ENCODE measurements around the gene ZBED3.
"Not testable (repeated sequence)": the region's sequence is repeated elsewhere in the genome, so short reads cannot be mapped to it uniquely, and the experiment has no call there.

ZBED3 gene

GRCh38 chr5:77087484-77088261 is 588 bp upstream of the ZBED3 start:
- Mint-ChIP-seq H3K36me3 (ENCODE audit: low read depth) (peaks cover 15% of the 10 kb centered on the region), H3K27me3 (no peaks in the 10 kb centered on the region), H3K4me1 (ENCODE audit: low read depth) (peaks cover 27% of the 10 kb centered on the region), H3K9me3 (no peaks in the 10 kb centered on the region), H3K4me3 (peak overlapping the region; percentile 89), H3K27ac (peak overlapping the region; percentile 81)

GRCh38 chr5:77086368-77086688 is 757 bp downstream of the ZBED3 start:
- H3K27ac Mint-ChIP-seq, result peak overlapping the region; percentile 96

GRCh38 chr5:77083088-77083487 is 4.0 kb downstream of the ZBED3 start:
- H3K4me1 Mint-ChIP-seq (ENCODE audit: low read depth), result peaks cover 24% of the 10 kb centered on the region
- no peaks in the 10 kb centered on the region for H3K27me3 Mint-ChIP-seq
- no peak overlapping the region for H3K27ac Mint-ChIP-seq
- no peaks in the 10 kb centered on the region for H3K9me3 Mint-ChIP-seq
- H3K4me3 Mint-ChIP-seq, result no peak overlapping the region
- peaks cover 24% of the 10 kb centered on the region for H3K36me3 Mint-ChIP-seq (ENCODE audit: low read depth)

More at GRCh38 chr5:77086368-77086688, 757 bp downstream of the ZBED3 start:
- peaks cover 27% of the 10 kb centered on the region for H3K4me1 Mint-ChIP-seq (ENCODE audit: low read depth)
- H3K36me3 Mint-ChIP-seq (ENCODE audit: low read depth), result peaks cover 20% of the 10 kb centered on the region
- H3K4me3 Mint-ChIP-seq, result peak overlapping the region; percentile 89
- H3K9me3 Mint-ChIP-seq, result no peaks in the 10 kb centered on the region
- no peaks in the 10 kb centered on the region for H3K27me3 Mint-ChIP-seq

- no peak overlapping the region for H3K27ac Mint-ChIP-seq
These were observed 4.8 kb downstream of the ZBED3 start for GRCh38 chr5:77082280-77082679.

GRCh38 chr5:77080905-77081304 is 6.2 kb downstream of the ZBED3 start:
- H3K27me3 Mint-ChIP-seq, result no peaks in the 10 kb centered on the region
- H3K27ac Mint-ChIP-seq, result no peak overlapping the region
- peaks cover 28% of the 10 kb centered on the region for H3K36me3 Mint-ChIP-seq (ENCODE audit: low read depth)
- no peak overlapping the region for H3K4me3 Mint-ChIP-seq
- no peaks in the 10 kb centered on the region for H3K9me3 Mint-ChIP-seq
- peaks cover 18% of the 10 kb centered on the region for H3K4me1 Mint-ChIP-seq (ENCODE audit: low read depth)

More at GRCh38 chr5:77082280-77082679, 4.8 kb downstream of the ZBED3 start:
- no peaks in the 10 kb centered on the region for H3K9me3 Mint-ChIP-seq
- H3K4me1 Mint-ChIP-seq (ENCODE audit: low read depth), result peaks cover 22% of the 10 kb centered on the region
- peaks cover 24% of the 10 kb centered on the region for H3K36me3 Mint-ChIP-seq (ENCODE audit: low read depth)
- H3K27me3 Mint-ChIP-seq, result no peaks in the 10 kb centered on the region
- no peak overlapping the region for H3K4me3 Mint-ChIP-seq

GRCh38 chr5:77080479-77080878 is 6.6 kb downstream of the ZBED3 start:
- H3K9me3 Mint-ChIP-seq, H3K27me3 Mint-ChIP-seq, H3K27ac Mint-ChIP-seq, H3K4me3 Mint-ChIP-seq: not testable (repeated sequence)
- peaks cover 18% of the 10 kb centered on the region for H3K4me1 Mint-ChIP-seq (ENCODE audit: low read depth)
- H3K36me3 Mint-ChIP-seq (ENCODE audit: low read depth), result peaks cover 28% of the 10 kb centered on the region

GRCh38 chr5:77077829-77078176 is 9.3 kb downstream of the ZBED3 start:
- Mint-ChIP-seq H3K27me3 (no peaks in the 10 kb centered on the region), H3K9me3 (no peaks in the 10 kb centered on the region), H3K4me3 (peak overlapping the region; percentile 45), H3K4me1 (ENCODE audit: low read depth) (peaks cover 11% of the 10 kb centered on the region), H3K36me3 (ENCODE audit: low read depth) (peaks cover 19% of the 10 kb centered on the region), H3K27ac (no peak overlapping the region)

GRCh38 chr5:77076961-77077828 is 9.9 kb downstream of the ZBED3 start:
- Mint-ChIP-seq H3K27ac (no peak overlapping the region), H3K27me3 (no peaks in the 10 kb centered on the region), H3K4me3 (peak overlapping the region; percentile 70), H3K4me1 (ENCODE audit: low read depth) (peaks cover 11% of the 10 kb centered on the region), H3K9me3 (no peaks in the 10 kb centered on the region), H3K36me3 (ENCODE audit: low read depth) (peaks cover 16% of the 10 kb centered on the region)

GRCh38 chr5:77074745-77075144 is 12.3 kb downstream of the ZBED3 start:
- Mint-ChIP-seq H3K4me3 (no peak overlapping the region), H3K27ac (no peak overlapping the region), H3K36me3 (ENCODE audit: low read depth) (peaks cover 21% of the 10 kb centered on the region), H3K27me3 (no peaks in the 10 kb centered on the region), H3K4me1 (ENCODE audit: low read depth) (peaks cover 11% of the 10 kb centered on the region), H3K9me3 (no peaks in the 10 kb centered on the region)

GRCh38 chr5:77073667-77074066 is 13.4 kb downstream of the ZBED3 start:
- Mint-ChIP-seq H3K27me3 (no peaks in the 10 kb centered on the region), H3K4me1 (ENCODE audit: low read depth) (peaks cover 11% of the 10 kb centered on the region), H3K9me3 (no peaks in the 10 kb centered on the region), H3K4me3 (no peak overlapping the region), H3K36me3 (ENCODE audit: low read depth) (peaks cover 30% of the 10 kb centered on the region), H3K27ac (no peak overlapping the region)

GRCh38 chr5:77066823-77067442 is 20.2 kb downstream of the ZBED3 start:
- H3K9me3 Mint-ChIP-seq, result no peaks in the 10 kb centered on the region
- peaks cover 66% of the 10 kb centered on the region for H3K36me3 Mint-ChIP-seq (ENCODE audit: low read depth)
- no peak overlapping the region for H3K4me3 Mint-ChIP-seq
- H3K4me1 Mint-ChIP-seq (ENCODE audit: low read depth), result peaks cover 6% of the 10 kb centered on the region
- no peaks in the 10 kb centered on the region for H3K27me3 Mint-ChIP-seq
- H3K27ac Mint-ChIP-seq, result no peak overlapping the region

GRCh38 chr5:77066184-77066583 is 20.9 kb downstream of the ZBED3 start:
- Mint-ChIP-seq H3K27me3 (no peaks in the 10 kb centered on the region), H3K36me3 (ENCODE audit: low read depth) (peaks cover 72% of the 10 kb centered on the region), H3K27ac (no peak overlapping the region), H3K4me3 (no peak overlapping the region), H3K4me1 (ENCODE audit: low read depth) (peaks cover 6% of the 10 kb centered on the region), H3K9me3 (no peaks in the 10 kb centered on the region)

GRCh38 chr5:77065256-77065655 is 21.8 kb downstream of the ZBED3 start:
- Mint-ChIP-seq H3K27ac (no peak overlapping the region), H3K27me3 (no peaks in the 10 kb centered on the region), H3K9me3 (no peaks in the 10 kb centered on the region), H3K4me3 (no peak overlapping the region), H3K36me3 (ENCODE audit: low read depth) (peaks cover 73% of the 10 kb centered on the region), H3K4me1 (ENCODE audit: low read depth) (peaks cover 6% of the 10 kb centered on the region)

- Mint-ChIP-seq H3K9me3 (no peaks in the 10 kb centered on the region), H3K27ac (no peak overlapping the region), H3K36me3 (ENCODE audit: low read depth) (peaks cover 74% of the 10 kb centered on the region), H3K27me3 (no peaks in the 10 kb centered on the region), H3K4me1 (ENCODE audit: low read depth) (peaks cover 6% of the 10 kb centered on the region), H3K4me3 (no peak overlapping the region)
These were observed 23.0 kb downstream of the ZBED3 start for GRCh38 chr5:77064040-77064439.

- no peaks in the 10 kb centered on the region for H3K9me3 Mint-ChIP-seq
- H3K4me3 Mint-ChIP-seq, result no peak overlapping the region
- H3K27me3 Mint-ChIP-seq, result no peaks in the 10 kb centered on the region
- peaks cover 10% of the 10 kb centered on the region for H3K4me1 Mint-ChIP-seq (ENCODE audit: low read depth)
- no peak overlapping the region for H3K27ac Mint-ChIP-seq
- H3K36me3 Mint-ChIP-seq (ENCODE audit: low read depth), result peaks cover 58% of the 10 kb centered on the region
These were observed 40.5 kb downstream of the ZBED3 start for GRCh38 chr5:77046416-77047073.
